Neural cell (in vitro differentiated cells): ENCODE data around the gene RBFOX2. TPM values are rescaled to one million over a fixed set of nuclear protein-coding genes. Genes with fewer than 3 reads are reported as not detected.

Experiments used
- H2AFZ ChIP-seq: fragments of 200-600, 300-800 bp; sonication (generic), shearing (Covaris generic); 2 replicates; pipeline ENCODE4 v1.6.0; 2014; ENCODE audit warnings: low read depth, mild to moderate bottlenecking, antibody characterized with exemption, low read length, moderate library complexity
- H3F3A ChIP-seq: fragments of 200-600 bp; shearing (Covaris generic); 2 replicates; pipeline ENCODE4 v1.6.1; 2016; ENCODE audit warnings: mild to moderate bottlenecking, moderate library complexity, mixed read lengths, antibody characterized with exemption, low read length; ENCODE audit not compliant: insufficient read depth, poor library complexity, severe bottlenecking
- H3K27ac ChIP-seq: fragments of 200-600, 300-800 bp; sonication (generic), shearing (Covaris generic); 2 replicates; pipeline ENCODE4 v1.5.1; 2014; ENCODE audit warnings: mild to moderate bottlenecking, low read length, moderate library complexity
- H3K27me3 ChIP-seq: fragments of 300-800, 200-600 bp; sonication (generic), shearing (Covaris generic); 2 replicates; pipeline ENCODE4 v1.6.0; 2014; ENCODE audit warnings: mild to moderate bottlenecking, low read depth, low read length, moderate library complexity; ENCODE audit not compliant: insufficient read depth
- H3K36me3 ChIP-seq: fragments of 300-800, 200-600 bp; sonication (generic), shearing (Covaris generic); 2 replicates; pipeline ENCODE4 v1.5.1; 2014; ENCODE audit warnings: mild to moderate bottlenecking, antibody characterized with exemption, low read length, moderate library complexity; ENCODE audit not compliant: insufficient read depth
- H3K4me2 ChIP-seq: fragments of 300-800, 200-600 bp; sonication (generic), shearing (Covaris generic); 2 replicates; pipeline ENCODE4 v1.6.0; 2014; ENCODE audit warnings: mild to moderate bottlenecking, low read length
- H3K4me3 ChIP-seq: fragments of 300-800, 200-600 bp; sonication (generic), shearing (Covaris generic); 2 replicates; pipeline ENCODE4 v1.5.1; 2014; ENCODE audit warnings: mild to moderate bottlenecking, low read length, moderate library complexity
- H3K79me2 ChIP-seq: fragments of 200-600 bp; shearing (Covaris generic); replicated peaks from 2 replicates; pipeline ENCODE4 v1.6.0; 2014; ENCODE audit warnings: mild to moderate bottlenecking, low read length, moderate library complexity; ENCODE audit not compliant: insufficient read depth
- H3K9ac ChIP-seq: fragments of 300-800, 200-600 bp; sonication (generic), shearing (Covaris generic); 2 replicates; pipeline ENCODE4 v1.6.1; 2016; ENCODE audit warnings: mild to moderate bottlenecking, low read length, mixed read lengths
- H3K9me2 ChIP-seq: fragments of 200-600 bp; shearing (Covaris generic); 2 replicates; pipeline ENCODE4 v1.6.1; 2016; ENCODE audit warnings: mild to moderate bottlenecking, low read length, mixed read lengths; ENCODE audit not compliant: insufficient read depth
- H3K9me3 ChIP-seq: fragments of 200-600, 300-800 bp; sonication (generic), shearing (Covaris generic); 2 replicates; pipeline ENCODE4 v1.6.1; 2016; ENCODE audit warnings: mild to moderate bottlenecking, mixed run types, low read length, moderate library complexity, mixed read lengths
- H4K20me1 ChIP-seq: fragments of 200-600 bp; shearing (Covaris generic); 2 replicates; pipeline ENCODE4 v1.6.1; 2016; ENCODE audit warnings: mild to moderate bottlenecking, mixed run types; ENCODE audit not compliant: insufficient read depth
- EP300 ChIP-seq: fragments of 450-650 bp; conservative IDR thresholded peaks from 2 replicates; pipeline ENCODE4 v1.6.1; 2014; ENCODE audit warnings: antibody characterized with exemption, mild to moderate bottlenecking, moderate library complexity; ENCODE audit not compliant: poor library complexity, severe bottlenecking
- MXI1 ChIP-seq: fragments of 450-650 bp; conservative IDR thresholded peaks from 2 replicates; pipeline ENCODE4 v1.6.1; 2014; ENCODE audit warnings: antibody characterized with exemption, mild to moderate bottlenecking; ENCODE audit not compliant: poor library complexity, severe bottlenecking
- POLR2AphosphoS5 ChIP-seq: IDR thresholded peaks from 2 replicates; pipeline ENCODE4 v1.6.1; 2012
- RAD21 ChIP-seq: fragments of 450-650 bp; conservative IDR thresholded peaks from 2 replicates; pipeline ENCODE4 v1.6.1; 2014; ENCODE audit warnings: antibody characterized with exemption, mild to moderate bottlenecking, moderate library complexity
- SMC3 ChIP-seq: fragments of 450-650 bp; conservative IDR thresholded peaks from 2 replicates; pipeline ENCODE4 v1.6.1; 2014; ENCODE audit warnings: antibody characterized with exemption, mild to moderate bottlenecking, moderate library complexity; ENCODE audit not compliant: poor library complexity
- TAF1 ChIP-seq: IDR thresholded peaks from 2 replicates; pipeline ENCODE4 v1.6.1; 2012; ENCODE audit warnings: low read depth
- polyA plus RNA-seq: library from polyadenylated mRNA; depleted of rRNA; stranded (reverse); fragments of >200 nt; gene quantifications from 2 replicates; pipeline ENCODE4 v1.2.3, GENCODE V29; 2014
- TF ChIP-seq, protein P1 (sequence below): fragments of 450-650 bp; IDR thresholded peaks from 2 replicates; pipeline ENCODE4 v1.5.1; 2014; ENCODE audit warnings: antibody characterized with exemption, mild to moderate bottlenecking, moderate library complexity; ENCODE audit not compliant: poor library complexity, severe bottlenecking

RBFOX2 gene
- polyA plus RNA-seq, 1 donor from 2014 or later, result 529 TPM

DNA sequence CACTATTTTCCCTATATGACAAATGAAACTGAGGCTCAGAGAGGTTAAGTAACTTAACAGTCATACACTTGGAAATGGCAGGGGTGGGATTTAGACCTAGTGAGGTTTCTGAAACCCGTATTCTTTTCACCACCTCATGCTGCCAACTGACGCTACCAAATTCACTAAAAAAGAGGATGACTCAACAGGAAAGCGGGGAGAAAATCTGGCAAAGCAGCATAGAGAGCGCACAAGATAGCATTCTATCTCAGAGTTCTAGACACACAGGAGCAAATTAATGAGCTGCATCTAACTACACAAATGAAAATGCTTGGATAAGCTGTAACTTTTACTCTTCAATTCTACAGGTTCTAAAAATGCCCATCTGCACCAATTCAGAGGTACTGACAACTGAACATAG, 136.4 kb downstream of the RBFOX2 start:
- no peak overlapping the region for H3K27ac ChIP-seq
- TF ChIP-seq MXI1 (no peak), EP300 (no peak)
- TF ChIP-seq, protein P1, sequence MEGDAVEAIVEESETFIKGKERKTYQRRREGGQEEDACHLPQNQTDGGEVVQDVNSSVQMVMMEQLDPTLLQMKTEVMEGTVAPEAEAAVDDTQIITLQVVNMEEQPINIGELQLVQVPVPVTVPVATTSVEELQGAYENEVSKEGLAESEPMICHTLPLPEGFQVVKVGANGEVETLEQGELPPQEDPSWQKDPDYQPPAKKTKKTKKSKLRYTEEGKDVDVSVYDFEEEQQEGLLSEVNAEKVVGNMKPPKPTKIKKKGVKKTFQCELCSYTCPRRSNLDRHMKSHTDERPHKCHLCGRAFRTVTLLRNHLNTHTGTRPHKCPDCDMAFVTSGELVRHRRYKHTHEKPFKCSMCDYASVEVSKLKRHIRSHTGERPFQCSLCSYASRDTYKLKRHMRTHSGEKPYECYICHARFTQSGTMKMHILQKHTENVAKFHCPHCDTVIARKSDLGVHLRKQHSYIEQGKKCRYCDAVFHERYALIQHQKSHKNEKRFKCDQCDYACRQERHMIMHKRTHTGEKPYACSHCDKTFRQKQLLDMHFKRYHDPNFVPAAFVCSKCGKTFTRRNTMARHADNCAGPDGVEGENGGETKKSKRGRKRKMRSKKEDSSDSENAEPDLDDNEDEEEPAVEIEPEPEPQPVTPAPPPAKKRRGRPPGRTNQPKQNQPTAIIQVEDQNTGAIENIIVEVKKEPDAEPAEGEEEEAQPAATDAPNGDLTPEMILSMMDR, result no peak
- no peak overlapping the region for H3K4me2 ChIP-seq
- H3K4me3 ChIP-seq, result no peak overlapping the region
- no peak overlapping the region for H3K9ac ChIP-seq
- no peaks in the 10 kb centered on the region for H4K20me1 ChIP-seq
- no peak overlapping the region for H2AFZ ChIP-seq
- peaks cover 28% of the 10 kb centered on the region for H3K79me2 ChIP-seq
- no peaks in the 10 kb centered on the region for H3K9me2 ChIP-seq
- no peaks in the 10 kb centered on the region for H3K27me3 ChIP-seq
- no peaks in the 10 kb centered on the region for H3F3A ChIP-seq
- H3K9me3 ChIP-seq, result no peaks in the 10 kb centered on the region
- no peaks in the 10 kb centered on the region for H3K36me3 ChIP-seq

DNA sequence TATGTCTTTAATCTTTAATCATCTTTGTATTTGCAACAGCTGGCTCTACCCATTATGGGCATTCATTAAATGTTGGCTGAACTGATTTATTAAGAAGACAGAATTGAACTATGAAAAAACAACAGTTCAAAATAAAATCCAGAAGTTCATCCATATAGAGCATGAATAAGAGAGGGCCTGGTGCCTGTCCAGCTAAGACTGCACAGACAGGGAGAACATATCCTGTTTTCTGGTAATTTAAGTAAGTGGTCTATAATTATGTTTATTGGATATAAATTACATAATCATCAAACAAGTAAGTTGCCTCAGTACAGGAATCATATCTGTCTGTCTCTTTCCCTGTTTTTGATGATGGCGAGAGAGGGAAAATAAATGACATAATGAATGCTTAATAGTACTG, 137.2 kb downstream of the RBFOX2 start:
- Histone ChIP-seq H4K20me1 (no peaks in the 10 kb centered on the region), H3K79me2 (peaks cover 26% of the 10 kb centered on the region), H3K27ac (no peak overlapping the region)

GRCh38 chr22:35889071-35889470, 139.6 kb downstream of the RBFOX2 start:
- TF ChIP-seq POLR2AphosphoS5 (no peak), TAF1 (no peak)
- TF ChIP-seq, protein P1, result no peak
- Histone ChIP-seq H3K4me2 (no peak overlapping the region), H3K27me3 (no peaks in the 10 kb centered on the region), H3K4me3 (no peak overlapping the region), H4K20me1 (no peaks in the 10 kb centered on the region), H3K9ac (no peak overlapping the region), H3K79me2 (peaks cover 26% of the 10 kb centered on the region), H3K9me3 (no peaks in the 10 kb centered on the region), H3K36me3 (no peaks in the 10 kb centered on the region), H3K27ac (no peak overlapping the region), H2AFZ (no peak overlapping the region), H3K9me2 (no peaks in the 10 kb centered on the region), H3F3A (no peaks in the 10 kb centered on the region)

More for the DNA sequence above, 137.2 kb downstream of the RBFOX2 start:
- no peak overlapping the region for H3K4me2 ChIP-seq
- no peaks in the 10 kb centered on the region for H3K9me3 ChIP-seq
- no peak overlapping the region for H3K9ac ChIP-seq
- no peaks in the 10 kb centered on the region for H3K9me2 ChIP-seq
- no peak overlapping the region for H3K4me3 ChIP-seq
- no peaks in the 10 kb centered on the region for H3F3A ChIP-seq
- no peaks in the 10 kb centered on the region for H3K36me3 ChIP-seq
- no peak for TF ChIP-seq SMC3
- TF ChIP-seq EP300, result no peak
- TF ChIP-seq MXI1, result no peak
- TF ChIP-seq TAF1, result no peak
- no peak for TF ChIP-seq RAD21
- no peak overlapping the region for H2AFZ ChIP-seq
- no peaks in the 10 kb centered on the region for H3K27me3 ChIP-seq
